IPS DF 6.9 (cell line): ENCODE data around the gene COL27A1.

Experiments used
- DNase-seq: peaks from one replicate; pipeline ENCODE4 v3.0.0-alpha.2; 2013; ENCODE audit warnings: low read depth, low spot score
- H3K27ac ChIP-seq: one replicate; pipeline ENCODE4 v1.5.1; 2013; ENCODE audit warnings: low read length, control low read depth
- H3K27me3 ChIP-seq: 2 replicates; pipeline ENCODE4 v1.6.1; 2013; ENCODE audit warnings: mild to moderate bottlenecking, low read length; ENCODE audit not compliant: control insufficient read depth, insufficient read depth
- H3K36me3 ChIP-seq: 2 replicates; pipeline ENCODE4 v1.6.1; 2013; ENCODE audit warnings: low read length; ENCODE audit not compliant: control insufficient read depth, insufficient read depth
- H3K4me1 ChIP-seq: 2 replicates; pipeline ENCODE4 v1.6.1; 2013; ENCODE audit warnings: low read length; ENCODE audit not compliant: control insufficient read depth, insufficient read depth
- H3K4me3 ChIP-seq: 2 replicates; pipeline ENCODE4 v1.5.1; 2013; ENCODE audit warnings: mild to moderate bottlenecking, low read length
- H3K9me3 ChIP-seq: 2 replicates; pipeline ENCODE4 v1.6.1; 2013; ENCODE audit warnings: low read length, inconsistent platforms; ENCODE audit not compliant: control insufficient read depth, insufficient read depth
- WGBS: extraction: QIAGEN DNeasy Blood & Tissue Kit; methylation state at CpG from one replicate; pipeline ENCODE4 v1.1.7; 2013; ENCODE audit warnings: mixed read lengths, missing lambda C conversion rate; ENCODE audit not compliant: insufficient read length, insufficient coverage; 5-methylcytosine and 5-hydroxymethylcytosine counted together

COL27A1 gene

DNA sequence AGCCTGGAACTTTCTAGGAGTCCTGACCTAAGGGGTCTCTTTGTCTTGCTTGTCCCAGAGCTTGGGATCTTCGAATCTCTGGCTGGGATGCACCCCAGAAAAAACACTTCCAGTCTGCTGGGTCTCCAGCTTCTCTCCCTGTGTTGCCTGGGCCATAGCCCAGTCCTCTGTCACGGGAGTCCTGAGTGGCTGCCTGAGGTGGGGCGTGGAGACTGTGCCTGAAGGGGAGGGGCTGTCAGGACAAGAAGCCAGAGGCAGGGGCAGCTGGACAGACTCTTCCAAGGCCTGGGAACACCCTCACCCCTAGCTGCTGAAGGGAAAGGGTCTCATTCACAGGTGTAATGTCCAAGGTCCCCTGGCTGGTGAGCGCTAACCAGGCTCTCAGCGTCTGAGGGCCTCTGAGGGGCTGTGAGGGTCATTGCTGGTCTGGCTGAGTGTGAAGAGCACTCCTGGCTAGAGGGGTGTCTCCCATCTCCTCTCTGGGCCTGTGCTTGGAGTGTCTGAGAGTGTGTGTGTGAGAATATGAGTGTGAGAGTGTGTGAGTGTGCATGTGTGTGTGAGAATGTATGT is 20.4 kb upstream of the COL27A1 start:
- Histone ChIP-seq H3K4me3 (no peak overlapping the region), H3K27me3 (no peaks in the 10 kb centered on the region), H3K36me3 (no peaks in the 10 kb centered on the region), H3K9me3 (no peaks in the 10 kb centered on the region), H3K4me1 (peaks cover 1% of the 10 kb centered on the region; the same call in 1 of the 2 replicates), H3K27ac (no peak overlapping the region)
- DNase-seq = no peak
- no CpG with 5 or more reads among the region's 5 CpGs for WGBS

DNA sequence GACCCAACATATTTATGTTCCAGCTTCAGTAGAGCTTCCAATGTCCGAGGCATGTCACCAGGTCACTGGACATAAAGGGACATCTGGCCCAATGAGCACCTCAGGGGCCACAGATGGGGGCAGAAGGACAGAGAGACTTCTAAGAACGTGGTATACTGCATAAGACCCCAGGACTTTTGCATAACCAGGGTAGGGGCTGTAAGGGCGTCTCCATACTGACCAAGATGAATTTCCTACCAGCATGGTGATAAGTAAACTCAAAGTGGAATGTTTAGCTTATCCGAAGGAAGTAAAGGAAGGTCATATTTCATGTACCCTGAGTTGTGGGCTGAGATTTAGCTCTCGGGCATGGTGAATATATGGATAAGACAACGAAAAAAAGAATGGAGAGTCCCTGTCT is 17.5 kb upstream of the COL27A1 start:
- Histone ChIP-seq H3K9me3 (no peaks in the 10 kb centered on the region), H3K27me3 (no peaks in the 10 kb centered on the region), H3K4me1 (no peaks in the 10 kb centered on the region), H3K36me3 (no peaks in the 10 kb centered on the region), H3K27ac (no peak overlapping the region), H3K4me3 (no peak overlapping the region)
- no peak for DNase-seq
- WGBS = no CpG with 5 or more reads among the region's 6 CpGs

DNA sequence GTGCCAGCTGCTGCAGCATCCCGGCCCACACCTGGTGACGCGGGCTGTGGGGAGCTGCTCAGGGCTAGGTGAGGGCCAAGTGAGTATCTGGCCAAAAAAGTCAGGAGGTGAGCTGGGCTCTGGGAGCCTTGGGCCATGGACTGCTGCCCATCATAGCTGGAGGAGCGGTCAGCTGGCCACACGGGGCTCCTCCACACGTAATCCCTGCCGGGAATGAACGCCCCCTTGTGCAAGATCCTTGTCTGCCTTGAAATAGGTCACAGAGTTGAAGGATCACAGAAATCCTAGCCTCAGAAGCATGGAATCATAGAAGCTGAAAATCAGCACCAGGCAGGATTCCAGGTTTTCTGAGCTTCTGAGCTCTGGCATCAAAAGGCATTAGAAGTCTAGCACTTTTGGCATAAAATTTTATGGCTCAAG is 16.8 kb upstream of the COL27A1 start:
- DNase-seq = no peak
- no CpG with 5 or more reads among the region's 8 CpGs for WGBS
- Histone ChIP-seq H3K4me3 (no peak overlapping the region), H3K27me3 (no peaks in the 10 kb centered on the region), H3K36me3 (no peaks in the 10 kb centered on the region), H3K4me1 (no peaks in the 10 kb centered on the region), H3K9me3 (no peaks in the 10 kb centered on the region), H3K27ac (no peak overlapping the region)

- H3K27me3 ChIP-seq = no peaks in the 10 kb centered on the region
Measured at GRCh38 chr9:114139071-114139470, 16.3 kb upstream of the COL27A1 start.

GRCh38 chr9:114140401-114140800 is 14.9 kb upstream of the COL27A1 start:
- Histone ChIP-seq H3K36me3 (no peaks in the 10 kb centered on the region), H3K27me3 (no peaks in the 10 kb centered on the region), H3K4me1 (no peaks in the 10 kb centered on the region), H3K4me3 (no peak overlapping the region), H3K9me3 (no peaks in the 10 kb centered on the region), H3K27ac (no peak overlapping the region)
- DNase-seq = no peak
- no CpG with 5 or more reads among the region's 2 CpGs for WGBS

More at GRCh38 chr9:114139071-114139470, 16.3 kb upstream of the COL27A1 start:
- no peak for DNase-seq
- Histone ChIP-seq H3K4me1 (no peaks in the 10 kb centered on the region), H3K4me3 (no peak overlapping the region), H3K9me3 (no peaks in the 10 kb centered on the region), H3K36me3 (no peaks in the 10 kb centered on the region), H3K27ac (no peak overlapping the region)
- WGBS = no CpG with 5 or more reads among the region's 5 CpGs

DNA sequence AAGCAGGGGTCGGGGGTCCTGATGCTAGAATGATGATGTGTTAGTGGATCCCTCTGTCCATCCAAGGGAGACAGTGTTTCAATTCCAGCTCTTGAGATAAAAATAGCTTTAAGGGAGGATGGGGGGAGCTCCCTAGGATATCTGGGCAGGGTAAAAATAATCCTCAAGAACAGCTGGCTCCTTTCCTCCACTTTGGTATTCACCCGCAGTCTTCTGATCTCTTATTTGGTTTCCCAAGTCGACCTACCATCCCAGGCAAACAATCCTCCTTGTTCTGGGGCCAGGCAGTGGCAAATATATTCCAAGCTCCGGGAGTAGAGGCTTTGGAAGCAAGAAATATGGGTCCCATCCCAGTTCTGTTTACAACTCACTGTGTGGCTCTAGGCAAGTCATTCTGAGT is 14.5 kb upstream of the COL27A1 start:
- H3K36me3 ChIP-seq = no peaks in the 10 kb centered on the region
- DNase-seq = no peak
- no peak overlapping the region for H3K4me3 ChIP-seq
- H3K27me3 ChIP-seq = no peaks in the 10 kb centered on the region
- H3K4me1 ChIP-seq = no peaks in the 10 kb centered on the region
- no peaks in the 10 kb centered on the region for H3K9me3 ChIP-seq
- no CpG with 5 or more reads among the region's 4 CpGs for WGBS
- H3K27ac ChIP-seq = no peak overlapping the region

DNA sequence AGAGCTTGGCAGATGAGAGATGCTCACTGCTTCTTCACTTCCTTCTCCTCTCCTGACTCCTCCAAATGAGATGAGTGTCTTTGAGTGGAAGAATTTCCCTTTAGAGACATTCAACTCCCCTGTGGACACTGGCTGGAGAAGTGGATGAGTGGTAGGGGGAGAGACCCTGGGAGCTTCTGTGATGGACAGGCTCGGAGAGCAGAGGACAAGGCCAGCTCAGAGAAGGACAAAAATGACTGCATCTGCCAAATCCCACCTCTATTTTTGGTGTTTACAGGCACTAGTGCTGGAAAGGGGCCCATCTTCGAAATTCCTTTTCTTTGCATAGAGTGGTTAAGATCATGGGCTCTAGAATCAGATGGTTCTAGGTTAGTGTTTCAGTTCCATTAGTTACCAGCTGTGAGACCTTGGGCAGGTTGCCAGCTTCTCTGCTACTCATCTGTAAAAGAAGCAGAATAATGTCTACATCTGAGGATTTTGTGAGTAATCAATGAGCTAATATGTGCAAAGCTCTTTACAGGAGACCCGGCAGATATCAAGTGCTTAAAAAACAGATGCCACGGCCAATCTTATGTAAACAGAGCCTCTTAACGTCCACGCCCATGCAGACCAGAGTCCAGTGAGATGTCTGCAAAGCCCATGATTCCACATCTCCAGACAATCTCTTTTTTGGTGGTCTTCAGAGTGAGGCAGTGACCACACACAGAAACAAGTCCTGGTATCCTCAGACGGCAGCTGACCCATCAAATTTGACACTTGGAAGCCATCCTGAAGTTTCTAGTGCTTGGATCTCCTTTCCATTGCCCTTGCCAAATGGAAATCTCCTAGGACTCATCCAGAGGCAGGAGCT is 13.6 kb upstream of the COL27A1 start:
- Histone ChIP-seq H3K4me3 (no peak overlapping the region), H3K27me3 (no peaks in the 10 kb centered on the region), H3K4me1 (no peaks in the 10 kb centered on the region), H3K9me3 (no peaks in the 10 kb centered on the region), H3K36me3 (no peaks in the 10 kb centered on the region), H3K27ac (no peak overlapping the region)
- no peak for DNase-seq
- WGBS = no CpG with 5 or more reads among the region's 7 CpGs

DNA sequence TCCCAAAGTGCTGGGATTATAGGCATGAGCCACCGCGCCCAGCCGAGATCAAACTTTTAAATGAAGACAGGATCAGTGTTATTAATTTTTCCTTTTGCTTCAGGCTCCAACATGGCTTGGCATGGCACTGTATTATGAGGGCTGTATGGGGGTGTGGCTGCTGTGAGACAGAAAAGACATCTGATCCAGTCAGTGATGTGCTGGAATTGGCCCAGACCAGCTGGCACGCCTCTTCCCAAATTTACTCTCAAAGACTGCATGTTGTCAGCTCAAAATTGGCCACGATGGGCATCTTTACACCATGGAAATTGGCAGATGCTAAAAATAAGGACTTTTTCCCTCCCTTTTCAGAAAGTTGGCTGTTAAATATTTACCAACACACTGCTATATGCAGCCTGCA is 12.1 kb upstream of the COL27A1 start:
- Histone ChIP-seq H3K36me3 (no peaks in the 10 kb centered on the region), H3K27ac (no peak overlapping the region), H3K4me3 (no peak overlapping the region), H3K4me1 (no peaks in the 10 kb centered on the region), H3K27me3 (no peaks in the 10 kb centered on the region), H3K9me3 (no peaks in the 10 kb centered on the region)
- no peak for DNase-seq
- no CpG with 5 or more reads among the region's 5 CpGs for WGBS

- Histone ChIP-seq H3K4me1 (no peaks in the 10 kb centered on the region), H3K36me3 (no peaks in the 10 kb centered on the region), H3K9me3 (no peaks in the 10 kb centered on the region), H3K27me3 (no peaks in the 10 kb centered on the region), H3K4me3 (no peak overlapping the region), H3K27ac (no peak overlapping the region)
- no peak for DNase-seq
- no CpG with 5 or more reads among the region's 6 CpGs for WGBS
Measured at GRCh38 chr9:114146735-114147134, 8.6 kb upstream of the COL27A1 start.

GRCh38 chr9:114149181-114149580 is 6.2 kb upstream of the COL27A1 start:
- WGBS = no CpG with 5 or more reads among the region's 5 CpGs
- no peaks in the 10 kb centered on the region for H3K36me3 ChIP-seq
- no peak for DNase-seq
- no peaks in the 10 kb centered on the region for H3K9me3 ChIP-seq
- peaks cover 2% of the 10 kb centered on the region; the same call in 1 of the 2 replicates for H3K4me1 ChIP-seq
- no peak overlapping the region for H3K27ac ChIP-seq
- no peak overlapping the region for H3K4me3 ChIP-seq
- peaks cover under 1% of the 10 kb centered on the region; the same call in 1 of the 2 replicates for H3K27me3 ChIP-seq
